HepG2 (cell line): ENCODE measurements around the gene TBXAS1. TPM values are rescaled to one million over a fixed set of nuclear protein-coding genes. Genes with fewer than 3 reads are reported as not detected.
"Not testable (repeated sequence)": the region's sequence is repeated elsewhere in the genome, so short reads cannot be mapped to it uniquely, and the experiment has no call there.

Experiments used
- ATAC-seq: fragments of 200-7000 bp; cut with Tn5 transposase; 3 replicates; pipeline ENCODE4 v1.9.1; 2020; ENCODE audit warnings: mild to moderate bottlenecking, moderate library complexity
- BruUV-seq: library from RNA; stranded (reverse); fragments of 400-500 nt; replicated peaks from 2 replicates; lab custom pipeline; 2021; lab: Mats Ljungman, UMichigan
- CTCF ChIA-PET: fragments of 300-600 bp; formaldehyde crosslinking; extraction: SDS; loops from one replicate; lab custom pipeline; 2021; ENCODE audit warnings: low total read pairs, inconsistent platforms, low intra/inter-chr PET ratio; lab: Yijun Ruan, JAX
- POLR2A ChIA-PET: fragments of 350-600 bp; sonication (Branson Sonifier 250); formaldehyde crosslinking; loops from one replicate; lab custom pipeline; 2020; ENCODE audit warnings: antibody characterized with exemption, inconsistent platforms; lab: Yijun Ruan, JAX
- DNase-seq: peaks from one replicate; pipeline ENCODE4 v3.0.0-alpha.2; 2015; ENCODE audit warnings: low spot score
- FAIRE-seq: peaks from 3 replicates; lab custom pipeline; 2011; peaks lifted over from hg19 to GRCh38; lab: Jason Lieb, UNC
- H2AFZ ChIP-seq: one replicate; pipeline ENCODE4 v1.6.1; 2011; ENCODE audit warnings: low read length, inconsistent platforms
- H3K27ac ChIP-seq: fragments of 300-600 bp; 3 replicates; pipeline ENCODE4 v1.8.0; 2011; ENCODE audit warnings: mixed run types, mild to moderate bottlenecking, mixed read lengths, low read length, inconsistent platforms; ENCODE audit not compliant: insufficient read depth; ENCODE audit errors: extremely low read length
- H3K27me3 ChIP-seq, 2 experiments: fragments of 200-600 bp in 1 of 2; 2 replicates in 1 of 2; 3 replicates in 1 of 2; pipeline versions ENCODE4 v1.6.0 to v1.8.0; 2011; ENCODE audit warnings: low read length in 2 of 2, mild to moderate bottlenecking in 2 of 2, moderate library complexity in 2 of 2, inconsistent platforms in 1 of 2; ENCODE audit not compliant: insufficient read depth in 2 of 2, control insufficient read depth in 1 of 2
- H3K36me3 ChIP-seq, 2 experiments: fragments of 200-600 bp in 1 of 2; replicated peaks in 1 of 2; 2 replicates in 1 of 2; 3 replicates in 1 of 2; pipeline versions ENCODE4 v1.5.1 to v1.8.0; 2011; ENCODE audit warnings: low read length in 2 of 2, inconsistent platforms in 1 of 2; ENCODE audit not compliant: insufficient read depth in 2 of 2, control insufficient read depth in 1 of 2
- H3K4me1 ChIP-seq: 2 replicates; pipeline ENCODE4 v1.5.1; 2012; ENCODE audit warnings: low read length, inconsistent platforms; ENCODE audit not compliant: insufficient read depth
- H3K4me2 ChIP-seq: 2 replicates; pipeline ENCODE4 v1.6.0; 2011; ENCODE audit warnings: low read depth, low read length, inconsistent platforms
- H3K4me3 ChIP-seq, 3 experiments: fragments of 200-600 bp in 1 of 3; sonication (generic), shearing (Covaris generic) in 1 of 3; replicated peaks in 1 of 3; 2 replicates each; pipeline ENCODE4 v1.5.1; 2011 to 2016; ENCODE audit warnings: low read length in 3 of 3, inconsistent platforms in 2 of 3, low read depth in 2 of 3, mild to moderate bottlenecking in 2 of 3, control low read depth in 1 of 3, mixed read lengths in 1 of 3; ENCODE audit not compliant: insufficient read depth in 1 of 3
- H3K79me2 ChIP-seq: one replicate; pipeline ENCODE4 v1.6.1; 2011; ENCODE audit warnings: low read length, inconsistent platforms; ENCODE audit not compliant: insufficient read depth
- H3K9ac ChIP-seq: 2 replicates; pipeline ENCODE4 v1.6.0; 2011; ENCODE audit warnings: mild to moderate bottlenecking, low read depth, low read length, inconsistent platforms; ENCODE audit not compliant: insufficient read depth
- H3K9me3 ChIP-seq: 2 replicates; pipeline ENCODE4 v1.5.1; 2012; ENCODE audit warnings: mild to moderate bottlenecking, low read length
- H4K20me1 ChIP-seq: 2 replicates; pipeline ENCODE4 v1.6.0; 2011; ENCODE audit warnings: inconsistent platforms, mild to moderate bottlenecking, low read length, moderate library complexity; ENCODE audit not compliant: insufficient read depth
- CEBPB ChIP-seq: IDR thresholded peaks from 2 replicates; pipeline ENCODE4 v1.6.1; 2011; ENCODE audit warnings: low read depth, low read length, improper control_type of control experiment, borderline replicate concordance
- CEBPG ChIP-seq: IDR thresholded peaks from 2 replicates; pipeline ENCODE4 v1.6.1; 2016
- JUN ChIP-seq: sonication (generic); formaldehyde crosslinking; IDR thresholded peaks from 2 replicates; pipeline ENCODE4 v1.4.0; 2020; ENCODE audit warnings: mild to moderate bottlenecking, missing genetic modification reagents
- PRPF4 ChIP-seq: fragments of 200-400 bp; formaldehyde crosslinking; IDR thresholded peaks from 2 replicates; pipeline ENCODE4 v1.6.1; 2016; ENCODE audit warnings: low read length, low read depth; ENCODE audit not compliant: poor library complexity, severe bottlenecking
- TFAP4 ChIP-seq: sonication (generic); IDR thresholded peaks from 2 replicates; pipeline ENCODE4 v1.6.1; 2016; ENCODE audit warnings: low read depth, borderline replicate concordance
- WGBS: methylation state at CpG from one replicate; pipeline ENCODE4 v1.1.6; 2017; ENCODE audit warnings: low lambda C conversion rate; 5-methylcytosine and 5-hydroxymethylcytosine counted together
- in situ Hi-C: cut with HindIII; loops from 2 replicates; pipeline ENCODE4 v1.10.0; 2017; ENCODE audit warnings: low pct_unique_long_range_greater_than_20kb; ENCODE audit not compliant: extremely low pct_ligation_motif_present
- intact Hi-C: fragments of 100-400 bp; cut with micrococcal nuclease; formaldehyde crosslinking; loops from one replicate; pipeline ENCODE4 v1.10.0; 2022; ENCODE audit not compliant: unreplicated experiment
- polyA plus RNA-seq, 8 experiments: library from polyadenylated mRNA; depleted of rRNA in 3 of 8; stranded (reverse) in 7 of 8; unstranded in 1 of 8; fragments of >200 nt; fragmentation: Illumina TruSeq in 4 of 8; extraction: Trizol in 4 of 8; gene quantifications; 2 replicates each; pipeline versions ENCODE4 v1.2.1 to v1.2.3, GENCODE V29; 2011 to 2016; ENCODE audit warnings: low read depth in 4 of 8, missing spikeins in 1 of 8, mixed read lengths in 1 of 8; ENCODE audit not compliant: insufficient read depth in 1 of 8
- total RNA-seq, 5 experiments: library from RNA; depleted of rRNA; stranded (reverse); fragments of >200 nt; fragmentation: Illumina TruSeq; extraction: Trizol; gene quantifications; 2 replicates each; pipeline ENCODE4 v1.2.3, GENCODE V29; 2016; ENCODE audit warnings: low read depth in 1 of 5

TBXAS1 gene
- total and polyA plus RNA-seq, 2 of the 13 experiments (the other 11 are each of a cell fraction or from before 2014, with no cell fraction given): 4.0 to 4.9 TPM

- POLR2A ChIA-PET: no interaction called here
- no peaks in the 10 kb centered on the region for H3K36me3 ChIP-seq
- FAIRE-seq (no peak), ATAC-seq (no peak), DNase-seq (no peak)
- TF ChIP-seq PRPF4 (no peak), JUN (CRISPR knock-in tag) (no peak)
- no peaks in the 10 kb centered on the region for H4K20me1 ChIP-seq
- in situ Hi-C loops: no loop called here
- intact Hi-C loops: no loop called here
- no peak overlapping the region for H3K4me2 ChIP-seq
- H3K4me1 ChIP-seq: peaks cover 7% of the 10 kb centered on the region; the same call in 1 of the 2 replicates
- no TSS peak for BruUV-seq
- H3K9ac ChIP-seq: no peak overlapping the region
- H3K27me3 ChIP-seq: no peaks in the 10 kb centered on the region
- WGBS: 64% methylated on average over 6 of the region's 13 CpGs
- H3K4me3 ChIP-seq: no peak overlapping the region
- H3K9me3 ChIP-seq: no peaks in the 10 kb centered on the region
- H2AFZ ChIP-seq: no peak overlapping the region
- no peak overlapping the region for H3K27ac ChIP-seq
- CTCF ChIA-PET: no interaction called here
- no peaks in the 10 kb centered on the region for H3K79me2 ChIP-seq
Observed at GRCh38 chr7:139840776-139841175, 11.7 kb downstream of the TBXAS1 start.

- H3K27ac ChIP-seq: no peak overlapping the region
- no peaks in the 10 kb centered on the region for H3K9me3 ChIP-seq
- BruUV-seq: no TSS peak
- intact Hi-C loops: no loop called here
- no peak for ATAC-seq
- FAIRE-seq: no peak
- no peak overlapping the region for H2AFZ ChIP-seq
- no peak overlapping the region for H3K9ac ChIP-seq
- ChIA-PET POLR2A (no interaction called here), CTCF (no interaction called here)
- no peak overlapping the region for H3K4me2 ChIP-seq
- no peaks in the 10 kb centered on the region for H3K36me3 ChIP-seq
- no peaks in the 10 kb centered on the region for H3K79me2 ChIP-seq
- in situ Hi-C loops: no loop called here
- TF ChIP-seq CEBPB: peak; percentile 48
- TF ChIP-seq CEBPG (CRISPR knock-in tag): peak; percentile 42; the same call in 1 of the 2 replicates
- no peak for TF ChIP-seq TFAP4
- no peak overlapping the region for H3K4me3 ChIP-seq
- no peaks in the 10 kb centered on the region for H4K20me1 ChIP-seq
- H3K27me3 ChIP-seq: no peaks in the 10 kb centered on the region
- 74% methylated on average over 9 of the region's 15 CpGs for WGBS
- no peak for DNase-seq
- H3K4me1 ChIP-seq: peaks cover 25% of the 10 kb centered on the region
Observed at GRCh38 chr7:139842401-139843210, 13.5 kb downstream of the TBXAS1 start.

GRCh38 chr7:139843211-139843537, 14.1 kb downstream of the TBXAS1 start:
- BruUV-seq, H3K9me3 ChIP-seq, DNase-seq, H3K36me3 ChIP-seq, H3K27me3 ChIP-seq, POLR2A ChIA-PET, H4K20me1 ChIP-seq, in situ Hi-C loops, H3K9ac ChIP-seq, H3K27ac ChIP-seq, H3K4me2 ChIP-seq, H3K79me2 ChIP-seq, H2AFZ ChIP-seq, FAIRE-seq, H3K4me3 ChIP-seq, intact Hi-C loops, ATAC-seq, CTCF ChIA-PET: not testable (repeated sequence)
- H3K4me1 ChIP-seq: peaks cover 28% of the 10 kb centered on the region
- 79% methylated on average over 4 of the region's 4 CpGs for WGBS
